ENCODE measurements around the gene DUSP23.
A peak's percentile ranks its signal among the peaks of the same experiment; 100 is the strongest.

DNA sequence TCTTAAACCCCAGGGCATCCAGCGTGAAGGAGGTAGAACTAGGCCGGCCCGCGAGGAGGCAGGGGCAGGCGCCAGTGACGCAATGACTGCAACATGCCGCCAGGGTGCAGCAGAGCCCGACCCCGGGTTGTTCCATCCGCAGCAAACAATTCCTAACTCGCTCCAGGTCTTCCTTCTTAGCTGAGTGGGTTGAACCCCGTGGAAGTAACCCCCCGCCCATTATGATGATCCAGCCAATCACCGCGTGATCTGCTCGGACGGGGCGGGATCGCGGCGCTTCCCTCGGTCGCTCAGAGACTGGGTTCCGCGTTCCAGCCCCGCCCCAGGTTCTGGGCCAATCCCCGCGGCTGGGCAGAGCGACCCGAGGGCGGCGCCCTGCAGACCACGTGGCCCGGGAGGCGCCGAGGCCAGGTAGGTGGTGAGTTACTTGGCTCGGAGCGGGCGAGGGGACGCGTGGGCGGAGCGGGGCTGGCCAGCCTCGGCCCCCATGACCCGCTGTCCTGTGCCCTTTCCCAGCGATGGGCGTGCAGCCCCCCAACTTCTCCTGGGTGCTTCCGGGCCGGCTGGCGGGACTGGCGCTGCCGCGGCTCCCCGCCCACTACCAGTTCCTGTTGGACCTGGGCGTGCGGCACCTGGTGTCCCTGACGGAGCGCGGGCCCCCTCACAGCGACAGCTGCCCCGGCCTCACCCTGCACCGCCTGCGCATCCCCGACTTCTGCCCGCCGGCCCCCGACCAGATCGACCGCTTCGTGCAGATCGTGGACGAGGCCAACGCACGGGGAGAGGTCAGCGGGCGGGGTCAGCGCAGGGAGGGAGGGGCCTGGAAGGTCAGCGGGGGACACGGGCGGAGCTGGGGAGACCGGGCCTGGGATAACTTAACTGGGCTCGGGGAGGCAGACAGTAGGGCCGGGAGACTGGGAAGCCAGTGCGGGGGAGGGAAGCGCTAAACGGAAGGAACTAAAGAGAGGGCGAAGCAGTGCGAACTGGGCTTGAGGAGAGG lies at the start of gene DUSP23:
- TF ChIP-seq, protein P1, sequence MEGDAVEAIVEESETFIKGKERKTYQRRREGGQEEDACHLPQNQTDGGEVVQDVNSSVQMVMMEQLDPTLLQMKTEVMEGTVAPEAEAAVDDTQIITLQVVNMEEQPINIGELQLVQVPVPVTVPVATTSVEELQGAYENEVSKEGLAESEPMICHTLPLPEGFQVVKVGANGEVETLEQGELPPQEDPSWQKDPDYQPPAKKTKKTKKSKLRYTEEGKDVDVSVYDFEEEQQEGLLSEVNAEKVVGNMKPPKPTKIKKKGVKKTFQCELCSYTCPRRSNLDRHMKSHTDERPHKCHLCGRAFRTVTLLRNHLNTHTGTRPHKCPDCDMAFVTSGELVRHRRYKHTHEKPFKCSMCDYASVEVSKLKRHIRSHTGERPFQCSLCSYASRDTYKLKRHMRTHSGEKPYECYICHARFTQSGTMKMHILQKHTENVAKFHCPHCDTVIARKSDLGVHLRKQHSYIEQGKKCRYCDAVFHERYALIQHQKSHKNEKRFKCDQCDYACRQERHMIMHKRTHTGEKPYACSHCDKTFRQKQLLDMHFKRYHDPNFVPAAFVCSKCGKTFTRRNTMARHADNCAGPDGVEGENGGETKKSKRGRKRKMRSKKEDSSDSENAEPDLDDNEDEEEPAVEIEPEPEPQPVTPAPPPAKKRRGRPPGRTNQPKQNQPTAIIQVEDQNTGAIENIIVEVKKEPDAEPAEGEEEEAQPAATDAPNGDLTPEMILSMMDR (IDR thresholded peaks at IDR 0.05), result peak; percentile 91 to 97 (median 91)
- TF ChIP-seq POLR2A (IDR thresholded peaks at IDR 0.05), result no peak

All from testis (tissue), 2 donors.